ENCODE data around the gene OARD1.

DNA sequence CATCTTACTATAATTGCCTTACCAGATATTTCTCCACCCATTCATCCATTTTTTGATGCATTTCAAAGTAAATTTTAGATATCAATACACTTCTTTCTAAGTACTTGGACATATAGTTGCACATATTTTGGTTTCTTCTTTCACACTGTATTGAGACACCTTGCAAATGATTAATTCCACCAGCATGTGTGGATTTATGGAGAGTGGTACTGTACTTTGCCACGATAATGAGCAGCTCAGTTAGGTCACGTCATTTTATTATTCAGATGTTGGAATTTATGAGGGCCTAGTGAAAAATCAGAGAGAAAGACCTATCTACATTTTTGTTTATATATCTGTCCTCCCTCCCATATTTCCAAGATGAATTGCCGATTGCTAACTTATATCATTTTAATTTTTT lies 5.9 kb upstream of the OARD1 start:
- TF ChIP-seq, protein P1, sequence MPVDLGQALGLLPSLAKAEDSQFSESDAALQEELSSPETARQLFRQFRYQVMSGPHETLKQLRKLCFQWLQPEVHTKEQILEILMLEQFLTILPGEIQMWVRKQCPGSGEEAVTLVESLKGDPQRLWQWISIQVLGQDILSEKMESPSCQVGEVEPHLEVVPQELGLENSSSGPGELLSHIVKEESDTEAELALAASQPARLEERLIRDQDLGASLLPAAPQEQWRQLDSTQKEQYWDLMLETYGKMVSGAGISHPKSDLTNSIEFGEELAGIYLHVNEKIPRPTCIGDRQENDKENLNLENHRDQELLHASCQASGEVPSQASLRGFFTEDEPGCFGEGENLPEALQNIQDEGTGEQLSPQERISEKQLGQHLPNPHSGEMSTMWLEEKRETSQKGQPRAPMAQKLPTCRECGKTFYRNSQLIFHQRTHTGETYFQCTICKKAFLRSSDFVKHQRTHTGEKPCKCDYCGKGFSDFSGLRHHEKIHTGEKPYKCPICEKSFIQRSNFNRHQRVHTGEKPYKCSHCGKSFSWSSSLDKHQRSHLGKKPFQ (tag by site-specific recombination; IDR thresholded peaks at IDR 0.05) = no peak
- TF ChIP-seq, protein P2, sequence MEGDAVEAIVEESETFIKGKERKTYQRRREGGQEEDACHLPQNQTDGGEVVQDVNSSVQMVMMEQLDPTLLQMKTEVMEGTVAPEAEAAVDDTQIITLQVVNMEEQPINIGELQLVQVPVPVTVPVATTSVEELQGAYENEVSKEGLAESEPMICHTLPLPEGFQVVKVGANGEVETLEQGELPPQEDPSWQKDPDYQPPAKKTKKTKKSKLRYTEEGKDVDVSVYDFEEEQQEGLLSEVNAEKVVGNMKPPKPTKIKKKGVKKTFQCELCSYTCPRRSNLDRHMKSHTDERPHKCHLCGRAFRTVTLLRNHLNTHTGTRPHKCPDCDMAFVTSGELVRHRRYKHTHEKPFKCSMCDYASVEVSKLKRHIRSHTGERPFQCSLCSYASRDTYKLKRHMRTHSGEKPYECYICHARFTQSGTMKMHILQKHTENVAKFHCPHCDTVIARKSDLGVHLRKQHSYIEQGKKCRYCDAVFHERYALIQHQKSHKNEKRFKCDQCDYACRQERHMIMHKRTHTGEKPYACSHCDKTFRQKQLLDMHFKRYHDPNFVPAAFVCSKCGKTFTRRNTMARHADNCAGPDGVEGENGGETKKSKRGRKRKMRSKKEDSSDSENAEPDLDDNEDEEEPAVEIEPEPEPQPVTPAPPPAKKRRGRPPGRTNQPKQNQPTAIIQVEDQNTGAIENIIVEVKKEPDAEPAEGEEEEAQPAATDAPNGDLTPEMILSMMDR (tag by site-specific recombination; IDR thresholded peaks at IDR 0.05) = no peak
- TF ChIP-seq ZNF830 (tag by site-specific recombination; IDR thresholded peaks at IDR 0.05; ENCODE audit: low read depth) = no peak
- no peak for TF ChIP-seq ZBTB7A (tag by site-specific recombination; IDR thresholded peaks at IDR 0.05; ENCODE audit: low read depth)
- no peak for TF ChIP-seq ZNF175 (tag by site-specific recombination; IDR thresholded peaks at IDR 0.05)
- no peak for TF ChIP-seq ZNF549 (tag by site-specific recombination; IDR thresholded peaks at IDR 0.05)
- TF ChIP-seq MZF1 (tag by site-specific recombination; IDR thresholded peaks at IDR 0.05; ENCODE audit: borderline replicate concordance) = no peak
- no peak for TF ChIP-seq HOXA7 (CRISPR knock-in tag; IDR thresholded peaks at IDR 0.05; ENCODE audit: borderline replicate concordance)

Measured in HEK293 (cell line).